IPS-18a (cell line): Measurements from ENCODE around the gene TNFAIP8L1.
"Not testable (repeated sequence)": the region's sequence is repeated elsewhere in the genome, so short reads cannot be mapped to it uniquely, and the experiment has no call there.

Source experiments
- H3K27ac ChIP-seq: one replicate; pipeline ENCODE4 v1.5.1; 2013; ENCODE audit warnings: low read length
- H3K27me3 ChIP-seq: one replicate; pipeline ENCODE4 v1.6.1; 2013; ENCODE audit warnings: mild to moderate bottlenecking, low read length; ENCODE audit not compliant: control insufficient read depth, insufficient read depth
- H3K36me3 ChIP-seq: one replicate; pipeline ENCODE4 v1.6.1; 2013; ENCODE audit warnings: low read depth, low read length; ENCODE audit not compliant: control insufficient read depth
- H3K4me1 ChIP-seq: one replicate; pipeline ENCODE4 v1.6.1; 2013; ENCODE audit warnings: low read depth, low read length; ENCODE audit not compliant: control insufficient read depth
- H3K4me3 ChIP-seq: one replicate; pipeline ENCODE4 v1.5.1; 2013; ENCODE audit warnings: low read length
- H3K9ac ChIP-seq: one replicate; pipeline ENCODE4 v1.6.1; 2013; ENCODE audit warnings: mild to moderate bottlenecking, low read length, moderate library complexity
- H3K9me3 ChIP-seq: one replicate; pipeline ENCODE4 v1.6.1; 2013; ENCODE audit warnings: low read depth, low read length; ENCODE audit not compliant: control insufficient read depth

TNFAIP8L1 gene

GRCh38 chr19:4638828-4639530, at the start of gene TNFAIP8L1:
Gene TNFAIP8L1 (plus strand): TSS chr19:4639516. CDS start chr19:4651870, 12,354 bp downstream.
- Histone ChIP-seq H3K27me3 (peaks cover 22% of the 10 kb centered on the region), H3K9me3 (no peaks in the 10 kb centered on the region), H3K27ac (no peak within 1 kb of the TSS), H3K4me3 (peak within 1 kb of the TSS; percentile 57), H3K4me1 (no peaks in the 10 kb centered on the region), H3K9ac (no peak within 1 kb of the TSS), H3K36me3 (no peaks in the 10 kb centered on the region)

GRCh38 chr19:4589579-4590410, 49.5 kb upstream of the TNFAIP8L1 start:
- H3K4me1 ChIP-seq, result no peaks in the 10 kb centered on the region
- H3K27me3 ChIP-seq, result peaks cover 16% of the 10 kb centered on the region
- no peaks in the 10 kb centered on the region for H3K9me3 ChIP-seq
- no peak overlapping the region for H3K9ac ChIP-seq
- no peak overlapping the region for H3K4me3 ChIP-seq
- no peak overlapping the region for H3K27ac ChIP-seq
- no peaks in the 10 kb centered on the region for H3K36me3 ChIP-seq

- H3K4me3 ChIP-seq, result no peak overlapping the region
- no peaks in the 10 kb centered on the region for H3K9me3 ChIP-seq
- no peaks in the 10 kb centered on the region for H3K4me1 ChIP-seq
- peaks cover 8% of the 10 kb centered on the region for H3K27me3 ChIP-seq
- H3K27ac ChIP-seq, result no peak overlapping the region
- H3K9ac ChIP-seq, result no peak overlapping the region
- H3K36me3 ChIP-seq, result no peaks in the 10 kb centered on the region
Observed at GRCh38 chr19:4590559-4590958, 48.8 kb upstream of the TNFAIP8L1 start.

GRCh38 chr19:4591320-4591719, 48.0 kb upstream of the TNFAIP8L1 start:
- Histone ChIP-seq H3K27me3 (peaks cover under 1% of the 10 kb centered on the region), H3K9ac (no peak overlapping the region), H3K4me1 (no peaks in the 10 kb centered on the region), H3K27ac (no peak overlapping the region), H3K4me3 (no peak overlapping the region), H3K9me3 (no peaks in the 10 kb centered on the region), H3K36me3 (no peaks in the 10 kb centered on the region)

GRCh38 chr19:4592445-4592844, 46.9 kb upstream of the TNFAIP8L1 start:
- Histone ChIP-seq H3K4me1 (peaks cover 3% of the 10 kb centered on the region), H3K27ac (no peak overlapping the region), H3K27me3 (peaks cover 11% of the 10 kb centered on the region), H3K9me3 (no peaks in the 10 kb centered on the region), H3K36me3 (no peaks in the 10 kb centered on the region), H3K9ac (no peak overlapping the region), H3K4me3 (no peak overlapping the region)

- Histone ChIP-seq H3K36me3 (no peaks in the 10 kb centered on the region), H3K9ac (no peak overlapping the region), H3K4me3 (no peak overlapping the region), H3K27me3 (peaks cover 11% of the 10 kb centered on the region), H3K4me1 (peaks cover 4% of the 10 kb centered on the region), H3K9me3 (no peaks in the 10 kb centered on the region), H3K27ac (no peak overlapping the region)
Observed at GRCh38 chr19:4593409-4593851, 45.9 kb upstream of the TNFAIP8L1 start.

- Histone ChIP-seq H3K4me3 (no peak overlapping the region), H3K9me3 (no peaks in the 10 kb centered on the region), H3K27ac (no peak overlapping the region), H3K36me3 (no peaks in the 10 kb centered on the region), H3K4me1 (peaks cover 4% of the 10 kb centered on the region), H3K27me3 (peaks cover 17% of the 10 kb centered on the region), H3K9ac (no peak overlapping the region)
Observed at GRCh38 chr19:4594201-4594600, 45.1 kb upstream of the TNFAIP8L1 start.

- not testable (repeated sequence) for H3K9me3 ChIP-seq, H3K27ac ChIP-seq, H3K36me3 ChIP-seq, H3K4me3 ChIP-seq, H3K4me1 ChIP-seq, H3K9ac ChIP-seq
- H3K27me3 ChIP-seq, result peaks cover 22% of the 10 kb centered on the region
Observed at GRCh38 chr19:4595158-4595557, 44.2 kb upstream of the TNFAIP8L1 start.

GRCh38 chr19:4596033-4596904, 43.0 kb upstream of the TNFAIP8L1 start:
- Histone ChIP-seq H3K27me3 (peaks cover 22% of the 10 kb centered on the region), H3K36me3 (no peaks in the 10 kb centered on the region), H3K4me3 (no peak overlapping the region), H3K4me1 (peaks cover 4% of the 10 kb centered on the region), H3K9ac (no peak overlapping the region), H3K27ac (no peak overlapping the region), H3K9me3 (no peaks in the 10 kb centered on the region)

GRCh38 chr19:4597278-4597974, 41.9 kb upstream of the TNFAIP8L1 start:
- no peak overlapping the region for H3K27ac ChIP-seq
- H3K9ac ChIP-seq, result no peak overlapping the region
- no peaks in the 10 kb centered on the region for H3K36me3 ChIP-seq
- peaks cover 4% of the 10 kb centered on the region for H3K4me1 ChIP-seq
- H3K27me3 ChIP-seq, result peaks cover 22% of the 10 kb centered on the region
- peak overlapping the region; percentile 49 for H3K4me3 ChIP-seq
- no peaks in the 10 kb centered on the region for H3K9me3 ChIP-seq
